GM12878 (cell line): ENCODE data around the gene ANKHD1. TPM values are rescaled to one million over a fixed set of nuclear protein-coding genes. Genes with fewer than 3 reads are reported as not detected.

Experiments
- ATF2 ChIP-seq: IDR thresholded peaks from 2 replicates; pipeline ENCODE4 v1.6.1; 2012; ENCODE audit warnings: low read length, inconsistent platforms
- ATF3 ChIP-seq: IDR thresholded peaks from 2 replicates; pipeline ENCODE4 v1.6.1; 2011; ENCODE audit warnings: low read depth, mild to moderate bottlenecking, low read length, moderate library complexity, borderline replicate concordance; ENCODE audit errors: extremely low read depth
- CTCF ChIP-seq, 3 experiments: IDR thresholded peaks in 2 of 3; conservative IDR thresholded peaks in 1 of 3; 2 replicates each; pipeline ENCODE4 v1.5.1; 2011; ENCODE audit warnings: low read depth in 3 of 3, low read length in 3 of 3, mild to moderate bottlenecking in 3 of 3, control low read depth in 2 of 3, moderate library complexity in 2 of 3, inconsistent platforms in 1 of 3, mixed read lengths in 1 of 3; ENCODE audit not compliant: control insufficient read depth in 2 of 3, insufficient read depth in 1 of 3; ENCODE audit errors: extremely low read depth in 1 of 3
- FOXK2 ChIP-seq: fragments of 450-650 bp; IDR thresholded peaks from 2 replicates; pipeline ENCODE4 v1.6.1; 2017; ENCODE audit warnings: mild to moderate bottlenecking, moderate library complexity
- IRF5 ChIP-seq: fragments of 450-650 bp; IDR thresholded peaks from 2 replicates; pipeline ENCODE4 v1.6.1; 2017; ENCODE audit warnings: borderline replicate concordance
- MEF2B ChIP-seq: fragments of 450-650 bp; IDR thresholded peaks from 2 replicates; pipeline ENCODE4 v1.6.1; 2018; ENCODE audit warnings: mild to moderate bottlenecking, moderate library complexity; ENCODE audit not compliant: partially characterized antibody, poor library complexity, severe bottlenecking
- PAX5 ChIP-seq: IDR thresholded peaks from 2 replicates; pipeline ENCODE4 v1.6.1; 2011; ENCODE audit warnings: low read depth, low read length, borderline replicate concordance
- RELA ChIP-seq: fragments of 450-650 bp; IDR thresholded peaks from 2 replicates; pipeline ENCODE4 v1.8.0; 2014; ENCODE audit warnings: borderline replicate concordance; ENCODE audit not compliant: partially characterized antibody
- REST ChIP-seq: IDR thresholded peaks from 2 replicates; pipeline ENCODE4 v1.6.1; 2012; ENCODE audit warnings: mild to moderate bottlenecking, low read depth, low read length
- TARDBP ChIP-seq: IDR thresholded peaks from 2 replicates; pipeline ENCODE4 v1.6.1; 2016; ENCODE audit warnings: borderline replicate concordance
- WRNIP1 ChIP-seq: IDR thresholded peaks from 2 replicates; pipeline ENCODE4 v1.6.1; 2011; ENCODE audit warnings: low read depth, low read length, improper control_type of control experiment, borderline replicate concordance
- ZNF592 ChIP-seq: fragments of 450-650 bp; IDR thresholded peaks from 2 replicates; pipeline ENCODE4 v1.6.1; 2017; ENCODE audit warnings: mild to moderate bottlenecking, moderate library complexity
- polyA plus RNA-seq, 11 experiments: library from polyadenylated mRNA; depleted of rRNA in 4 of 11; unstranded in 6 of 11; stranded (reverse) in 5 of 11; fragments of >200 nt; fragmentation: Nextera tagmentation in 4 of 11; fragmentation: Illumina TruSeq in 1 of 11; extraction: Ambion mirVana in 4 of 11; extraction: Trizol in 1 of 11; gene quantifications; 1 replicate in 1 of 11; 2 replicates in 10 of 11; pipeline versions ENCODE4 v1.2.1 to v1.2.3, GENCODE V29; 2011 to 2016; ENCODE audit warnings: inconsistent platforms in 2 of 11, missing spikeins in 2 of 11, low read depth in 1 of 11
- total RNA-seq, 4 experiments: library from RNA; depleted of rRNA in 3 of 4; stranded (reverse); fragments of >200 nt in 3 of 4; fragmentation: Illumina TruSeq in 1 of 4; extraction: Trizol in 1 of 4; gene quantifications; 2 replicates each; pipeline versions ENCODE4 v1.2.1 to v1.2.3, GENCODE V29; 2013 to 2021

ANKHD1 gene
- total and polyA plus RNA-seq, 10 of the 15 experiments (the other 5 are each of a cell fraction or from before 2014, with no cell fraction given), result 31.6 to 96.8 (median 74.3) TPM

- TF ChIP-seq IRF5 (no peak), TARDBP (0 out of 2 replicates have a peak, but pooled peaks have one; percentile 24), REST (0 out of 2 replicates have a peak, but pooled peaks have one; percentile 47), FOXK2 (no peak), MEF2B (peak; percentile 15), RELA (peak; percentile 48), ZNF592 (no peak), ATF2 (no peak), ATF3 (no peak), PAX5 (peak; percentile 89), WRNIP1 (no peak), CTCF (IDR thresholded peaks at IDR 0.05 in 2 of 3, conservative IDR thresholded peaks at IDR 0.05 in 1 of 3; ENCODE audit: control insufficient read depth in 2 of 3, extremely low read depth in 1 of 3, insufficient read depth in 1 of 3, low read depth in 3 of 3, low read length in 3 of 3) (no peak)
Observed at GRCh38 chr5:140401362-140402257, at the start of gene ANKHD1 (continued).
